EL (cell line): ENCODE data around the gene GGTLC1.

Source experiments
- DNase-seq: peaks from one replicate; pipeline ENCODE4 v3.0.0-alpha.2; 2016

The GGTLC1 gene

GRCh38 chr20:23959054-23959453 is 29.5 kb downstream of the GGTLC1 start:
- DNase-seq, result no peak

DNA sequence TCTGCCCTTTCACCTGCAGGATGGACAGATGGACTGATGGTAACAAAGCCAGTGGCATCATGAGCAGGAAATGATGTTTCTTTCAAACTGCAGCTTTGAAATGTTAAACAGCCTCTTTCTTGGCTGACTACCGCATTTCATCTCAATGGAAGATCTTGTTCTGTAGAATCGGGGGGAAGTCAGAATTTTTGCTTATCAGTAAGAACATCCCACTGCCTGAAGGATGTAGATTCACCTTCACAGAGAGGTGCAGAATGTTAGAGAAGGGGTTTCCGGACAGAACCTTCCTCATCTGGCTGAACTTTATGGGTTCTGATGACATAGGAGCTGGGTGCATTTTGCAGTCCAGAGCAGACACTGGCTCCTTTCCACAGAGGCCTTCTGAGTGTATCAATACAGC is 32.7 kb downstream of the GGTLC1 start:
- no peak for DNase-seq

DNA sequence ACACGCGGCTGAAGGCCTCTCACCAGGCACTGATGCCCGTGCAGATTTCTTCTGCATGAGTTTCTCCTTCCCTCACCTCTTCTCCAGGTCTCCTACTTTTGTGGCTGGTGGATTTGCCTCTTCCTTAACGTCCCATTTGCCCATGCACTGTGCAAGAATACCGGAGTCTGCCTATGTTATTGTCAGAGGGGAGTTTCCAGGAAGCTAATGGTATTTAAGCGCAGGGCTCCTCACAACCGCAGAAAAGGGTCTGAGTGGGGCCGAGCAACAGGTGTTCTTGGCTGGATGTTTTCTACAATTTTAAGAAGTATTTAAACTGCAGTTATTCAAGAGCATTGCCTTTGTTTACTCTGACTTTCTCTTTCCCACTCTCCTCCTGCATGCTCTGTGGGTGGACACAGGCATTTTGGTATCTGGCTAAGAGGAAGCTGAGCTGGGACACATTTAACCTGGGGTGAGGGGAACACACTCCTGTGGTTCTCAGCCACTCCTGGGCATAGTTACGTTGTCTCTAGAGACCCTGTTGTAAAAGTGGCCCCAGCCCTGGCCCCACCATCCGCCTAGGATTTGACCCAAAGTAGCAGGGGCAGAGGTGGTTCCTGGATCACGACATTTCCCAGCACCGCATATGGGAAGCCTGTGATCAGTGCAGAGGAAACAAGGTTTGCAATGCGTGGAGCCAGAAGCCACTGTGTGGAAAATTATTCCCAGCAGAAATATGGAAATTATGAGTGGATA is 34.4 kb downstream of the GGTLC1 start:
- no peak for DNase-seq

GRCh38 chr20:23946206-23946605 is 42.4 kb downstream of the GGTLC1 start:
- DNase-seq, result no peak

DNA sequence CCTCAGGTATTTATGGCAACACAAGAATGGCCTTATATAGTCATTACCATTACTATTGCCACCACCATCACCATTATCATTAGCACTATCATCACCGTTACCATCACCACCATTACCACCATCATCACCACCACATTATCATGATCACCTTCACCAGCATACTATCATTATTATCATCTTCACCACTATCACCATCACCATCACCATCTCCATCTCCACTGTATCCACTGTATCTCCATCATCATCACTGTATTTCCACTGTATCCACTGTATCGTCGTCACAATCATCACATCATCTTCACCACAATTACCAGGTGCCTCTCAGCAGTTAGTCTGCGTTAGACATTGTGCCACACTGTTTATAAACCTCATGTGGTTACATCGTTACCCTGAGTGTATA is 45.3 kb downstream of the GGTLC1 start:
- no peak for DNase-seq

DNA sequence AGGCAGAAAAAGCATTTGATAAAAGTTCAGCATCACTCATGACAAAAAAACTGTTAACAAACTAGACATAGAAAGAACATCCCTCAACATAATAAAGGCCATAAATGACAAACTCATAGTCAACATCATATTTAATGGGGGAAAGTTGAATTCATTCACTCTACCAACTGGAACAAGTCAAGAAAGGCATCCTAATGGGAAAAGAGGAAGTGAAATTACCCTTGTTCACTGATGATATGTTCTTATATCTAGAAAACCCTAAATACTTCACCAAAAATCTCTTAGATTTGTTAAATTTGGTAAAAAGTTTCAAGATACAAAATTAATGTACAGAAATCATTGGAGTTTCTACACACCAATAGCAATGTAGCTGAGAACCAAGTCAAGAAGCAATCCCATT is 48.9 kb downstream of the GGTLC1 start:
- DNase-seq, result no peak

DNA sequence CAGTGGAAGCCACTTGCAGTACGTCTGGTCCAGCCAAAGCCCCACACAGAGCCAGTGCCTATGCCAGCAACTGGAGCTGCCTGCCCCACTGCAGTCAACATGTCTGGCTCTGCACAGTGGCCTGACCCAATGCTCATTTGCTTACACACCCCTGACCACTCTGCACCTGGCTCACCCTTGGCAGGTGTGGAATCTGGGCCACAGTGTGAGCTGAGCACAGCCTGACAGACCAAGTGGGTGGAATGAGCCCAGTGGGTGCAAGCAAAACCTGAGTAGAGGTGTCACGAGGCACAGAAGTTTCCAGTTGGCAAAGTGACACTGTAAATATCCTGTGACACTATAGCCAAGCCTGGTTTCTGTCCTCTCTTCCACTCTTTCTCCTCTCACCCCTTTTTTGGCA is 49.5 kb downstream of the GGTLC1 start:
- no peak for DNase-seq

- DNase-seq, result no peak
Observed at GRCh38 chr20:23938118-23938438, 50.5 kb downstream of the GGTLC1 start.

- DNase-seq, result peak; percentile 47
Observed at GRCh38 chr20:23937303-23938117, 51.1 kb downstream of the GGTLC1 start.
